Neural cell (in vitro differentiated cells): ENCODE results near the gene APOL4. TPM values are rescaled to one million over a fixed set of nuclear protein-coding genes. Genes with fewer than 3 reads are reported as not detected.

Experiments used
- H2AFZ ChIP-seq: fragments of 200-600, 300-800 bp; sonication (generic), shearing (Covaris generic); 2 replicates; pipeline ENCODE4 v1.6.0; 2014; ENCODE audit warnings: low read depth, mild to moderate bottlenecking, antibody characterized with exemption, low read length, moderate library complexity
- H3F3A ChIP-seq: fragments of 200-600 bp; shearing (Covaris generic); 2 replicates; pipeline ENCODE4 v1.6.1; 2016; ENCODE audit warnings: mild to moderate bottlenecking, moderate library complexity, mixed read lengths, antibody characterized with exemption, low read length; ENCODE audit not compliant: insufficient read depth, poor library complexity, severe bottlenecking
- H3K27ac ChIP-seq: fragments of 200-600, 300-800 bp; sonication (generic), shearing (Covaris generic); 2 replicates; pipeline ENCODE4 v1.5.1; 2014; ENCODE audit warnings: mild to moderate bottlenecking, low read length, moderate library complexity
- H3K27me3 ChIP-seq: fragments of 300-800, 200-600 bp; sonication (generic), shearing (Covaris generic); 2 replicates; pipeline ENCODE4 v1.6.0; 2014; ENCODE audit warnings: mild to moderate bottlenecking, low read depth, low read length, moderate library complexity; ENCODE audit not compliant: insufficient read depth
- H3K36me3 ChIP-seq: fragments of 300-800, 200-600 bp; sonication (generic), shearing (Covaris generic); 2 replicates; pipeline ENCODE4 v1.5.1; 2014; ENCODE audit warnings: mild to moderate bottlenecking, antibody characterized with exemption, low read length, moderate library complexity; ENCODE audit not compliant: insufficient read depth
- H3K4me2 ChIP-seq: fragments of 300-800, 200-600 bp; sonication (generic), shearing (Covaris generic); 2 replicates; pipeline ENCODE4 v1.6.0; 2014; ENCODE audit warnings: mild to moderate bottlenecking, low read length
- H3K4me3 ChIP-seq: fragments of 300-800, 200-600 bp; sonication (generic), shearing (Covaris generic); 2 replicates; pipeline ENCODE4 v1.5.1; 2014; ENCODE audit warnings: mild to moderate bottlenecking, low read length, moderate library complexity
- H3K79me2 ChIP-seq: fragments of 200-600 bp; shearing (Covaris generic); replicated peaks from 2 replicates; pipeline ENCODE4 v1.6.0; 2014; ENCODE audit warnings: mild to moderate bottlenecking, low read length, moderate library complexity; ENCODE audit not compliant: insufficient read depth
- H3K9ac ChIP-seq: fragments of 300-800, 200-600 bp; sonication (generic), shearing (Covaris generic); 2 replicates; pipeline ENCODE4 v1.6.1; 2016; ENCODE audit warnings: mild to moderate bottlenecking, low read length, mixed read lengths
- H3K9me2 ChIP-seq: fragments of 200-600 bp; shearing (Covaris generic); 2 replicates; pipeline ENCODE4 v1.6.1; 2016; ENCODE audit warnings: mild to moderate bottlenecking, low read length, mixed read lengths; ENCODE audit not compliant: insufficient read depth
- H3K9me3 ChIP-seq: fragments of 200-600, 300-800 bp; sonication (generic), shearing (Covaris generic); 2 replicates; pipeline ENCODE4 v1.6.1; 2016; ENCODE audit warnings: mild to moderate bottlenecking, mixed run types, low read length, moderate library complexity, mixed read lengths
- H4K20me1 ChIP-seq: fragments of 200-600 bp; shearing (Covaris generic); 2 replicates; pipeline ENCODE4 v1.6.1; 2016; ENCODE audit warnings: mild to moderate bottlenecking, mixed run types; ENCODE audit not compliant: insufficient read depth
- CTCF ChIP-seq: fragments of 450-650 bp; IDR thresholded peaks from 2 replicates; pipeline ENCODE4 v1.5.1; 2014; ENCODE audit warnings: antibody characterized with exemption, mild to moderate bottlenecking, moderate library complexity; ENCODE audit not compliant: poor library complexity, severe bottlenecking
- EP300 ChIP-seq: fragments of 450-650 bp; conservative IDR thresholded peaks from 2 replicates; pipeline ENCODE4 v1.6.1; 2014; ENCODE audit warnings: antibody characterized with exemption, mild to moderate bottlenecking, moderate library complexity; ENCODE audit not compliant: poor library complexity, severe bottlenecking
- EZH2 ChIP-seq: fragments of 200-600, 300-800 bp; shearing (Covaris generic), sonication (generic); IDR thresholded peaks from 2 replicates; pipeline ENCODE4 v1.6.1; 2014; ENCODE audit warnings: antibody characterized with exemption, low read length, borderline replicate concordance, mild to moderate bottlenecking; ENCODE audit not compliant: insufficient read depth, poor library complexity, severe bottlenecking
- MXI1 ChIP-seq: fragments of 450-650 bp; conservative IDR thresholded peaks from 2 replicates; pipeline ENCODE4 v1.6.1; 2014; ENCODE audit warnings: antibody characterized with exemption, mild to moderate bottlenecking; ENCODE audit not compliant: poor library complexity, severe bottlenecking
- POLR2AphosphoS5 ChIP-seq: IDR thresholded peaks from 2 replicates; pipeline ENCODE4 v1.6.1; 2012
- RAD21 ChIP-seq: fragments of 450-650 bp; conservative IDR thresholded peaks from 2 replicates; pipeline ENCODE4 v1.6.1; 2014; ENCODE audit warnings: antibody characterized with exemption, mild to moderate bottlenecking, moderate library complexity
- REST ChIP-seq: IDR thresholded peaks from 2 replicates; pipeline ENCODE4 v1.6.1; 2012; ENCODE audit warnings: borderline replicate concordance
- SMC3 ChIP-seq: fragments of 450-650 bp; conservative IDR thresholded peaks from 2 replicates; pipeline ENCODE4 v1.6.1; 2014; ENCODE audit warnings: antibody characterized with exemption, mild to moderate bottlenecking, moderate library complexity; ENCODE audit not compliant: poor library complexity
- TAF1 ChIP-seq: IDR thresholded peaks from 2 replicates; pipeline ENCODE4 v1.6.1; 2012; ENCODE audit warnings: low read depth
- polyA plus RNA-seq: library from polyadenylated mRNA; depleted of rRNA; stranded (reverse); fragments of >200 nt; gene quantifications from 2 replicates; pipeline ENCODE4 v1.2.3, GENCODE V29; 2014

APOL4 gene
- polyA plus RNA-seq, 1 donor from 2014 or later, result not detected

DNA sequence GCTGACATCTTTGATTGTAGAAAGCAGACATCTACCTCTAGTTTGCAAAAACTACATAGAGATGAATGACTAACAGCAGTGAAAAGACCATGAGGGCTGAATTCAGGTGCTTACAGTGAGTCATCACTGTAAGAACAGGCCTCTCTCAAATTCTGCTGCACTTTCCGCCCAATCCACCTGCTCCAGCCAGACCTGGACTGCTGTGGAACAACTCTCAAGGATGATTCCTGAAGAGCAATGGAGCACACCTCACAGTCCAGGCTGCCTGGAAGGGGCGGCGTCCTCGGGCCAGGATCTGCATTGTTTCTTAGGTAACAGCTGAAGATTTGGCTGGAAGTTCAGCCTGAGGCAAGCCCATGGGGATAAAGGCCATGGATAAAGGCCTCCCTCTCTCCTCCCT lies 22.6 kb upstream of the APOL4 start:
- Histone ChIP-seq H4K20me1 (no peaks in the 10 kb centered on the region), H3K4me2 (no peak overlapping the region), H3K27ac (no peak overlapping the region), H3K9me2 (no peaks in the 10 kb centered on the region), H3K9me3 (no peaks in the 10 kb centered on the region), H3K9ac (no peak overlapping the region), H3K79me2 (no peaks in the 10 kb centered on the region), H2AFZ (no peak overlapping the region), H3K36me3 (no peaks in the 10 kb centered on the region), H3F3A (no peaks in the 10 kb centered on the region), H3K4me3 (no peak overlapping the region), H3K27me3 (no peaks in the 10 kb centered on the region)
- TF ChIP-seq RAD21 (no peak), TAF1 (no peak), EZH2 (no peak), REST (no peak), POLR2AphosphoS5 (no peak), MXI1 (no peak), SMC3 (no peak), CTCF (no peak), EP300 (no peak)

GRCh38 chr22:36223504-36223903 lies 21.9 kb upstream of the APOL4 start:
- H3K36me3 ChIP-seq, result no peaks in the 10 kb centered on the region
- TF ChIP-seq EP300 (no peak), POLR2AphosphoS5 (no peak), TAF1 (no peak), REST (no peak), CTCF (no peak), RAD21 (no peak), MXI1 (no peak)

More at GRCh38 chr22:36223504-36223903, 21.9 kb upstream of the APOL4 start:
- Histone ChIP-seq H3K4me3 (no peak overlapping the region), H3K27me3 (no peaks in the 10 kb centered on the region), H3K9me2 (no peaks in the 10 kb centered on the region), H2AFZ (no peak overlapping the region), H3K27ac (no peak overlapping the region), H3K79me2 (no peaks in the 10 kb centered on the region), H3K9ac (no peak overlapping the region), H3F3A (no peaks in the 10 kb centered on the region), H3K9me3 (no peaks in the 10 kb centered on the region), H3K4me2 (no peak overlapping the region), H4K20me1 (no peaks in the 10 kb centered on the region)
